Neural cell (in vitro differentiated cells): ENCODE results near the gene ERICH6. TPM values are rescaled to one million over a fixed set of nuclear protein-coding genes. Genes with fewer than 3 reads are reported as not detected.

Experiments
- H2AFZ ChIP-seq: fragments of 200-600, 300-800 bp; sonication (generic), shearing (Covaris generic); 2 replicates; pipeline ENCODE4 v1.6.0; 2014; ENCODE audit warnings: low read depth, mild to moderate bottlenecking, antibody characterized with exemption, low read length, moderate library complexity
- H3F3A ChIP-seq: fragments of 200-600 bp; shearing (Covaris generic); 2 replicates; pipeline ENCODE4 v1.6.1; 2016; ENCODE audit warnings: mild to moderate bottlenecking, moderate library complexity, mixed read lengths, antibody characterized with exemption, low read length; ENCODE audit not compliant: insufficient read depth, poor library complexity, severe bottlenecking
- H3K27ac ChIP-seq: fragments of 200-600, 300-800 bp; sonication (generic), shearing (Covaris generic); 2 replicates; pipeline ENCODE4 v1.5.1; 2014; ENCODE audit warnings: mild to moderate bottlenecking, low read length, moderate library complexity
- H3K27me3 ChIP-seq: fragments of 300-800, 200-600 bp; sonication (generic), shearing (Covaris generic); 2 replicates; pipeline ENCODE4 v1.6.0; 2014; ENCODE audit warnings: mild to moderate bottlenecking, low read depth, low read length, moderate library complexity; ENCODE audit not compliant: insufficient read depth
- H3K36me3 ChIP-seq: fragments of 300-800, 200-600 bp; sonication (generic), shearing (Covaris generic); 2 replicates; pipeline ENCODE4 v1.5.1; 2014; ENCODE audit warnings: mild to moderate bottlenecking, antibody characterized with exemption, low read length, moderate library complexity; ENCODE audit not compliant: insufficient read depth
- H3K4me2 ChIP-seq: fragments of 300-800, 200-600 bp; sonication (generic), shearing (Covaris generic); 2 replicates; pipeline ENCODE4 v1.6.0; 2014; ENCODE audit warnings: mild to moderate bottlenecking, low read length
- H3K4me3 ChIP-seq: fragments of 300-800, 200-600 bp; sonication (generic), shearing (Covaris generic); 2 replicates; pipeline ENCODE4 v1.5.1; 2014; ENCODE audit warnings: mild to moderate bottlenecking, low read length, moderate library complexity
- H3K79me2 ChIP-seq: fragments of 200-600 bp; shearing (Covaris generic); replicated peaks from 2 replicates; pipeline ENCODE4 v1.6.0; 2014; ENCODE audit warnings: mild to moderate bottlenecking, low read length, moderate library complexity; ENCODE audit not compliant: insufficient read depth
- H3K9ac ChIP-seq: fragments of 300-800, 200-600 bp; sonication (generic), shearing (Covaris generic); 2 replicates; pipeline ENCODE4 v1.6.1; 2016; ENCODE audit warnings: mild to moderate bottlenecking, low read length, mixed read lengths
- H3K9me2 ChIP-seq: fragments of 200-600 bp; shearing (Covaris generic); 2 replicates; pipeline ENCODE4 v1.6.1; 2016; ENCODE audit warnings: mild to moderate bottlenecking, low read length, mixed read lengths; ENCODE audit not compliant: insufficient read depth
- H3K9me3 ChIP-seq: fragments of 200-600, 300-800 bp; sonication (generic), shearing (Covaris generic); 2 replicates; pipeline ENCODE4 v1.6.1; 2016; ENCODE audit warnings: mild to moderate bottlenecking, mixed run types, low read length, moderate library complexity, mixed read lengths
- H4K20me1 ChIP-seq: fragments of 200-600 bp; shearing (Covaris generic); 2 replicates; pipeline ENCODE4 v1.6.1; 2016; ENCODE audit warnings: mild to moderate bottlenecking, mixed run types; ENCODE audit not compliant: insufficient read depth
- CTCF ChIP-seq: fragments of 450-650 bp; IDR thresholded peaks from 2 replicates; pipeline ENCODE4 v1.5.1; 2014; ENCODE audit warnings: antibody characterized with exemption, mild to moderate bottlenecking, moderate library complexity; ENCODE audit not compliant: poor library complexity, severe bottlenecking
- EP300 ChIP-seq: fragments of 450-650 bp; conservative IDR thresholded peaks from 2 replicates; pipeline ENCODE4 v1.6.1; 2014; ENCODE audit warnings: antibody characterized with exemption, mild to moderate bottlenecking, moderate library complexity; ENCODE audit not compliant: poor library complexity, severe bottlenecking
- EZH2 ChIP-seq: fragments of 200-600, 300-800 bp; shearing (Covaris generic), sonication (generic); IDR thresholded peaks from 2 replicates; pipeline ENCODE4 v1.6.1; 2014; ENCODE audit warnings: antibody characterized with exemption, low read length, borderline replicate concordance, mild to moderate bottlenecking; ENCODE audit not compliant: insufficient read depth, poor library complexity, severe bottlenecking
- MXI1 ChIP-seq: fragments of 450-650 bp; conservative IDR thresholded peaks from 2 replicates; pipeline ENCODE4 v1.6.1; 2014; ENCODE audit warnings: antibody characterized with exemption, mild to moderate bottlenecking; ENCODE audit not compliant: poor library complexity, severe bottlenecking
- POLR2AphosphoS5 ChIP-seq: IDR thresholded peaks from 2 replicates; pipeline ENCODE4 v1.6.1; 2012
- RAD21 ChIP-seq: fragments of 450-650 bp; conservative IDR thresholded peaks from 2 replicates; pipeline ENCODE4 v1.6.1; 2014; ENCODE audit warnings: antibody characterized with exemption, mild to moderate bottlenecking, moderate library complexity
- REST ChIP-seq: IDR thresholded peaks from 2 replicates; pipeline ENCODE4 v1.6.1; 2012; ENCODE audit warnings: borderline replicate concordance
- SMC3 ChIP-seq: fragments of 450-650 bp; conservative IDR thresholded peaks from 2 replicates; pipeline ENCODE4 v1.6.1; 2014; ENCODE audit warnings: antibody characterized with exemption, mild to moderate bottlenecking, moderate library complexity; ENCODE audit not compliant: poor library complexity
- TAF1 ChIP-seq: IDR thresholded peaks from 2 replicates; pipeline ENCODE4 v1.6.1; 2012; ENCODE audit warnings: low read depth
- polyA plus RNA-seq: library from polyadenylated mRNA; depleted of rRNA; stranded (reverse); fragments of >200 nt; gene quantifications from 2 replicates; pipeline ENCODE4 v1.2.3, GENCODE V29; 2014

The ERICH6 gene
- polyA plus RNA-seq, 1 donor from 2014 or later: not detected

DNA sequence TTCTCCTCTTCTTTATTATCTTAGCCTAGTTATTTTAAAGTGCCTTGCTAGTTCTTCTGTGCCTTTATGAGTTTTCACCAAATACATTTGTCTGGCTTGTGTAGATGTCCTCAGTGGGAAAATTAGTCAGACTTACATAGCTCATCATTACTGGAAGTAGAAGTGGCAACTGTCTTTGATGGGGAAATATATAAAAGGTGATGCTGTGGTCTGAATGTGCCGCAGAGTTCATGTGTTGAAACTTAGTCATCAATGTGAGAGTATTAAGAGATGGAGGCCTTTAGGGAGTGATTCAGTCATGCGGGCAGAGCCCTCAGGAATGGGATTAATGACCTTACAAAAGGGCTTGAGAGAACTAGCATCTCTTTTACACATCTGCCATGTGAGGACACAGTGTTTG is 6.4 kb upstream of the ERICH6 start:
- Histone ChIP-seq H3K79me2 (no peaks in the 10 kb centered on the region), H3K4me2 (no peak overlapping the region), H3K9ac (no peak overlapping the region), H3K27me3 (no peaks in the 10 kb centered on the region), H3K9me3 (no peaks in the 10 kb centered on the region), H3K27ac (no peak overlapping the region), H4K20me1 (no peaks in the 10 kb centered on the region), H3F3A (no peaks in the 10 kb centered on the region), H3K36me3 (no peaks in the 10 kb centered on the region), H3K4me3 (no peak overlapping the region), H2AFZ (no peak overlapping the region), H3K9me2 (no peaks in the 10 kb centered on the region)
- TF ChIP-seq CTCF: no peak
- no peak for TF ChIP-seq EZH2
- TF ChIP-seq POLR2AphosphoS5: no peak
- no peak for TF ChIP-seq SMC3
- no peak for TF ChIP-seq EP300
- no peak for TF ChIP-seq RAD21
- no peak for TF ChIP-seq MXI1

DNA sequence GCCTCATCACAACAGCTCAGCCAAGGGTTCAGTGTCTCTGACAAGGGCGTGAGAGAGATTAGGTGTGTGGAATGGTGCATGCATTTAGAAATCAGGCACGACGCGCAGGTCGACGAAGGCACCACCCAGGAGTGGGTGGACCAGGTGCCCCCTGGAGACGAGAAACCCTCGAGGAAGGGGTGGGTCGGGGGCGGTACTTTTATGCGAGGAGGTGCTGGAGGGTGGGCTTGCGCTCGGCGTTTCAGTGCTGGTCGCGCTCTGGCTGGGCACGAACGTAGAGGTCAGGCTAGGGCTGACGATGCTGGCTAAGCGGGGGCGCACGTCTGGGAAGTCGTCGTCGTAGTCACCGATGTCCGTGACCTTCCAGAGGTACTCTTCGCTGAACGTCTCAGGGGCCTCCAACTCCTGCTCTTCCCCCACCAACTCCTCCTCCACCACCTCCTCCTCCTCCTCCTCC is 393 bp downstream of the ERICH6 start:
- peak overlapping the region; percentile 63 for H3K9ac ChIP-seq
- peak overlapping the region; percentile 56 for H2AFZ ChIP-seq
- no peaks in the 10 kb centered on the region for H3K36me3 ChIP-seq
- H3K4me3 ChIP-seq: peak overlapping the region; percentile 69
- H3K4me2 ChIP-seq: no peak overlapping the region
- no peaks in the 10 kb centered on the region for H4K20me1 ChIP-seq
- H3K27me3 ChIP-seq: no peaks in the 10 kb centered on the region
- no peaks in the 10 kb centered on the region for H3F3A ChIP-seq
- TF ChIP-seq MXI1: no peak
- TF ChIP-seq REST: no peak
- TF ChIP-seq TAF1: no peak
- TF ChIP-seq EP300: no peak
- TF ChIP-seq POLR2AphosphoS5: no peak
- TF ChIP-seq CTCF: no peak
- TF ChIP-seq EZH2: no peak
- no peak for TF ChIP-seq RAD21
- no peak for TF ChIP-seq SMC3
- no peaks in the 10 kb centered on the region for H3K9me2 ChIP-seq
- no peak overlapping the region for H3K27ac ChIP-seq
- no peaks in the 10 kb centered on the region for H3K79me2 ChIP-seq
- no peaks in the 10 kb centered on the region for H3K9me3 ChIP-seq
